Non-pigmented ciliary epithelial cell (primary cell): ENCODE results near the gene KLHDC1.

Experiments
- DNase-seq: peaks from one replicate; pipeline ENCODE4 v3.0.0-alpha.2; 2010; ENCODE audit warnings: low read depth

The KLHDC1 gene

DNA sequence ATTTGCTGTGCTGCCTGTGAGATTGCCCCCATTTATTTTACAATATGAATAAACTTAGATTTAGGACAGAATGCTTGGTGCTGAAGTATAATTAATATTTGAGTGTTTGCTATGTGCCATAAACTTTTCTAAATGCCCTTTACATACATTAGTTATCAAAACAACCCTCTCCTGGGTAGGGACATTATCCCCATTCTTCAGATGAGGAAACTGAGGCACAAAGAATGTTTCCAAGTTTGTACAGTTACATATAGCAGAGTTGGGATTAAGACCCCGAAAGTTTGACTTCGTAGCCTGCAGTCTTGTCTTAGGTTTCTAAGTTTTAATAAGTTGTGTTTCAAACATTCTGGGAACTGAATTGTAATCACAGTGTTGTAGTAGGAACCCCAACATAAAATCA lies 93.4 kb downstream of the KLHDC1 start:
- DNase-seq: no peak

DNA sequence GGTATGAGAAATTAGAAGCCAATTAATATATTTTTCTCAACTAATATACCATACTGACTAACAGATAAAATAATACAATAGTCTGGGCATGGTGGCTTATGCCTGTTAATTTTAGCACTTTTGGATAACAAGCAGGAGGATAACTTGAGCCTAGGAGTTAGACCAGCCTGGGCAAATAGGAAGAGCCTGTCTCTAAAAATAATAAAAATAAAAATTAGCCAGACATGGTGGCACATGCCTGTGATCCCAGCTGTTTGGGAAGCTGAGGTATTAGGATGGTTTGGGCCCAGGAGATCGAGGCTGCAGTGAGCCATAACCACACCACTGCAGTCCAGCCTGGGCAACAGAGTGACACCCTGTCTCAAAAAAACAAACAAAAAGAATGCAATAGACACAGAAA lies 99.7 kb downstream of the KLHDC1 start:
- DNase-seq: no peak

DNA sequence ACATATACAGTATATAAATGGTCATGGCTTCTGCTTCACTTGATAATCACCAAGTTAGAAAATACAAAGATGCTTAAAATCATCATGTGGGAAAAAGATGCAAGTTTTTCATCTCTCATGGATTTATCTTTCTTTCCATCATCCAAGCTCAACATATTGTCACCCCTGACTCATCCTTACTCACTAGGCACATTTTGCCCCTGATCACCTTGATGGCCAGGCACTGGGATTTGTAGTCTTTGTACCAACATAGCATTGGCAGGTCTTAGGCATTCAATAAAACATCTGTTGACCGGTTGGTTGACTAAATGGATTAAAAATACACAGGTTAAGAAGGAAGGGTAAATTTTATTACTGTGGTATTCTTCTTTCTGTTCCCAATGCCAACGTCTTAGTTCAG lies 103.1 kb downstream of the KLHDC1 start:
- no peak for DNase-seq
